GM23338 (cell line): Measurements from ENCODE around the gene IQCK. TPM values are rescaled to one million over a fixed set of nuclear protein-coding genes. Genes with fewer than 3 reads are reported as not detected.

ENCODE experiments used
- ATAC-seq: fragments of 200-7000 bp; cut with Tn5 transposase; 3 replicates; pipeline ENCODE4 v1.9.1; 2020
- DNase-seq: peaks from one replicate; pipeline ENCODE4 v3.0.0-alpha.2; 2015; ENCODE audit warnings: low spot score
- H2AFZ ChIP-seq: fragments of 200-600 bp; sonication (generic); 2 replicates; pipeline ENCODE4 v1.8.0; 2016; ENCODE audit warnings: antibody characterized with exemption, mild to moderate bottlenecking, moderate library complexity
- H3F3A ChIP-seq: fragments of 200-600 bp; sonication (generic); replicated peaks from 2 replicates; pipeline ENCODE4 v1.8.0; 2017; ENCODE audit warnings: antibody characterized with exemption, mixed run types, low read depth
- H3K27ac ChIP-seq: fragments of 200-600 bp; sonication (generic); 2 replicates; pipeline ENCODE4 v1.6.1; 2016; ENCODE audit warnings: low read depth
- H3K27me3 ChIP-seq: fragments of 200-600 bp; sonication (generic); 2 replicates; pipeline ENCODE4 v1.8.0; 2016; ENCODE audit warnings: mild to moderate bottlenecking, mixed run types, moderate library complexity; ENCODE audit not compliant: insufficient read depth
- H3K36me3 ChIP-seq: fragments of 200-600 bp; sonication (generic); 2 replicates; pipeline ENCODE4 v1.8.0; 2016; ENCODE audit warnings: mild to moderate bottlenecking; ENCODE audit not compliant: insufficient read depth
- H3K4me1 ChIP-seq: fragments of 200-600 bp; sonication (generic); 2 replicates; pipeline ENCODE4 v1.8.0; 2016; ENCODE audit warnings: mild to moderate bottlenecking, moderate library complexity; ENCODE audit not compliant: insufficient read depth
- H3K4me2 ChIP-seq: fragments of 200-600 bp; sonication (generic); 2 replicates; pipeline ENCODE4 v1.7.1; 2017; ENCODE audit warnings: mixed run types
- H3K4me3 ChIP-seq: fragments of 200-600 bp; sonication (generic); 2 replicates; pipeline ENCODE4 v1.6.1; 2016; ENCODE audit warnings: mixed run types
- H3K79me2 ChIP-seq: fragments of 200-600 bp; sonication (generic); replicated peaks from 2 replicates; pipeline ENCODE4 v1.8.0; 2017; ENCODE audit warnings: mild to moderate bottlenecking; ENCODE audit not compliant: insufficient read depth
- H3K9me2 ChIP-seq: fragments of 200-600 bp; sonication (generic); 2 replicates; pipeline ENCODE4 v1.8.0; 2017; ENCODE audit not compliant: insufficient read depth
- H4K20me1 ChIP-seq: fragments of 200-600 bp; sonication (generic); replicated peaks from 2 replicates; pipeline ENCODE4 v1.8.0; 2017; ENCODE audit warnings: mild to moderate bottlenecking; ENCODE audit not compliant: insufficient read depth
- H3K27ac Mint-ChIP-seq: 2 replicates; pipeline ENCODE4 v1.8.0; 2020; ENCODE audit warnings: inconsistent platforms, mild to moderate bottlenecking, moderate library complexity, mixed read lengths
- H3K27me3 Mint-ChIP-seq: 3 replicates; pipeline ENCODE4 v1.8.0; 2022; ENCODE audit warnings: low read depth, mild to moderate bottlenecking, moderate library complexity, mixed read lengths, inconsistent platforms; ENCODE audit not compliant: insufficient read depth, poor library complexity
- H3K36me3 Mint-ChIP-seq: 3 replicates; pipeline ENCODE4 v1.8.0; 2021; ENCODE audit warnings: low read depth, mild to moderate bottlenecking, inconsistent platforms, moderate library complexity, mixed read lengths
- H3K4me1 Mint-ChIP-seq: 3 replicates; pipeline ENCODE4 v1.8.0; 2020; ENCODE audit warnings: mild to moderate bottlenecking, inconsistent platforms, mixed read lengths
- H3K4me3 Mint-ChIP-seq: 3 replicates; pipeline ENCODE4 v1.8.0; 2021; ENCODE audit warnings: moderate library complexity, mild to moderate bottlenecking, inconsistent platforms, mixed read lengths
- H3K9me3 Mint-ChIP-seq: 3 replicates; pipeline ENCODE4 v1.8.0; 2020; ENCODE audit warnings: moderate library complexity, mild to moderate bottlenecking, inconsistent platforms, mixed read lengths
- CREB1 ChIP-seq: fragments of 250-450 bp; sonication (Bioruptor Pico); IDR thresholded peaks from 2 replicates; pipeline ENCODE4 v1.5.0; 2020; ENCODE audit warnings: low read depth, mild to moderate bottlenecking, moderate library complexity
- EZH2 ChIP-seq: fragments of 200-600 bp; sonication (generic); IDR thresholded peaks from one replicate; pipeline ENCODE4 v1.8.0; 2017; ENCODE audit warnings: antibody characterized with exemption, mild to moderate bottlenecking, low read depth; ENCODE audit not compliant: unreplicated experiment
- EZH2phosphoT487 ChIP-seq: fragments of 200-600 bp; sonication (generic); IDR thresholded peaks from one replicate; pipeline ENCODE4 v1.8.1; 2018; ENCODE audit warnings: antibody characterized with exemption; ENCODE audit not compliant: unreplicated experiment
- JUNB ChIP-seq: IDR thresholded peaks from one replicate; pipeline ENCODE4 v1.6.1; 2016; ENCODE audit warnings: antibody characterized with exemption; ENCODE audit not compliant: unreplicated experiment
- NANOG ChIP-seq: IDR thresholded peaks from 2 replicates; pipeline ENCODE4 v1.6.1; 2016; ENCODE audit warnings: antibody characterized with exemption, borderline replicate concordance
- POLR2AphosphoS5 ChIP-seq: IDR thresholded peaks from 2 replicates; pipeline ENCODE4 v1.6.1; 2016; ENCODE audit warnings: antibody characterized with exemption, low read depth
- STAT1 ChIP-seq: IDR thresholded peaks from one replicate; pipeline ENCODE4 v1.6.1; 2016; ENCODE audit warnings: antibody characterized with exemption; ENCODE audit not compliant: unreplicated experiment
- ZNF114 ChIP-seq: fragments of 250-450 bp; sonication (Bioruptor Pico); IDR thresholded peaks from 2 replicates; pipeline ENCODE4 v1.5.0; 2020; ENCODE audit warnings: mild to moderate bottlenecking, moderate library complexity
- ZNF331 ChIP-seq: fragments of 250-450 bp; sonication (Bioruptor Pico); IDR thresholded peaks from 2 replicates; pipeline ENCODE4 v1.5.0; 2020; ENCODE audit warnings: low read depth, mild to moderate bottlenecking, moderate library complexity
- polyA plus RNA-seq: library from polyadenylated mRNA; unstranded; fragments of >200 nt; fragmentation: Nextera tagmentation; extraction: Ambion mirVana; gene quantifications from 2 replicates; pipeline ENCODE4 v1.2.1, GENCODE V29; 2016
- total RNA-seq: library from RNA; depleted of rRNA; stranded (reverse); fragments of >200 nt; shearing (Covaris generic); gene quantifications from 2 replicates; pipeline ENCODE4 v1.2.3, GENCODE V29; 2014
- TF ChIP-seq, protein P1 (sequence below): IDR thresholded peaks from 2 replicates; pipeline ENCODE4 v1.6.1; 2016; ENCODE audit warnings: antibody characterized with exemption
- TF ChIP-seq, protein P2 (sequence below), 2 experiments: fragments of 200-600 bp in 1 of 2; sonication (generic) in 1 of 2; conservative IDR thresholded peaks; 2 replicates each; pipeline versions ENCODE4 v1.5.1 to v1.6.1; 2016 to 2017; ENCODE audit warnings: antibody characterized with exemption in 2 of 2, low read depth in 2 of 2, mild to moderate bottlenecking in 2 of 2, moderate library complexity in 1 of 2
- TF ChIP-seq, protein P3 (sequence below): IDR thresholded peaks from one replicate; pipeline ENCODE4 v1.6.1; 2018; ENCODE audit warnings: antibody characterized with exemption; ENCODE audit not compliant: unreplicated experiment
- TF ChIP-seq, protein P4 (sequence below): fragments of 250-450 bp; sonication (Bioruptor Pico); IDR thresholded peaks from 2 replicates; pipeline ENCODE4 v1.5.0; 2020; ENCODE audit warnings: mild to moderate bottlenecking, moderate library complexity

Gene IQCK
- total and polyA plus RNA-seq, 2 experiments from 2014 or later = 7.6 to 10.0 TPM

DNA sequence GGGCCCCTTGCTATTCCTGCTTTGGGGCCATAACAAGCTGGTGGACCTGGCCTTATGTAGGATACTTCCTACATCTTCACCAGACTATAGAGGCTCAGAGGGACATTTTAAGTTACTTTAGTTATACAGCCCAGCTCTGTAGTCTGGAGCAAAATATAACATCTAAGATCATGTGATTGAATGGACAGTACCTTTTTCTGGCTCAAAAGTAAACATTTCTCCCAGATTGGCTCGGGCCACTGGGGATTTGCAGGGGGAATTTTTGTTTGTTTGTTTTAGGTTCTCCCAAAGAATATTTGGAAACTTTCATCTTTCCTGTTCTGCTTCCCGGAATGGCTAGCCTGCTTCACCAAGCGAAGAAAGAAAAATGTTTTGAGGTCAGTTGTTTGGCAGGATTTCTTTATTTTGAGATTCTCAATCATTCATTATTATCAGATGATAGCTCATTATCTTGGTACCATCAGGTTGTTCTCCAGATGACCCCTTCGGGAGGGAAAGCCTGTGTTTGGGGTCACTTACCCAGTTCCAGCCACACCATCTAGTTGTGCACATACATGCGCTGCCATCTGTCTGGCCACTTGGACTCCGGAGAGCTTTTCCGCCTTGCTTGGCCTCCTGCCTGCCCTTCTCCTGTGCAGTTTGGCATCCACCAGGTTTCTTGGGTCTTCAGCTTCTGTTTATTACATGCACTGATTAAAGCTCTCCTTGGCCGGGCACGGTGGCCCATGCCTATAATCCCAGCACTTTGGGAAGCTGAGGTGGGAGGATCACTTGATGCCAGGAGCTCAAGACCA, 17.2 kb downstream of the IQCK start:
- H3F3A ChIP-seq = no peaks in the 10 kb centered on the region
- H3K4me2 ChIP-seq = no peak overlapping the region
- no peaks in the 10 kb centered on the region for H3K9me2 ChIP-seq
- Mint-ChIP-seq H3K4me3 (no peak overlapping the region), H3K4me1 (peaks cover 11% of the 10 kb centered on the region), H3K36me3 (peaks cover 9% of the 10 kb centered on the region; the same call in 2 of the 3 replicates), H3K27ac (no peak overlapping the region), H3K9me3 (no peaks in the 10 kb centered on the region), H3K27me3 (peaks cover 2% of the 10 kb centered on the region)
- no peaks in the 10 kb centered on the region for H4K20me1 ChIP-seq
- H2AFZ ChIP-seq = no peak overlapping the region
- no peaks in the 10 kb centered on the region for H3K79me2 ChIP-seq
- TF ChIP-seq ZNF114 (CRISPR knock-in tag) (no peak), ZNF331 (no peak), EZH2 (no peak), POLR2AphosphoS5 (no peak), NANOG (no peak), EZH2phosphoT487 (no peak), JUNB (no peak), STAT1 (no peak), CREB1 (CRISPR knock-in tag) (no peak)
- TF ChIP-seq, protein P1, sequence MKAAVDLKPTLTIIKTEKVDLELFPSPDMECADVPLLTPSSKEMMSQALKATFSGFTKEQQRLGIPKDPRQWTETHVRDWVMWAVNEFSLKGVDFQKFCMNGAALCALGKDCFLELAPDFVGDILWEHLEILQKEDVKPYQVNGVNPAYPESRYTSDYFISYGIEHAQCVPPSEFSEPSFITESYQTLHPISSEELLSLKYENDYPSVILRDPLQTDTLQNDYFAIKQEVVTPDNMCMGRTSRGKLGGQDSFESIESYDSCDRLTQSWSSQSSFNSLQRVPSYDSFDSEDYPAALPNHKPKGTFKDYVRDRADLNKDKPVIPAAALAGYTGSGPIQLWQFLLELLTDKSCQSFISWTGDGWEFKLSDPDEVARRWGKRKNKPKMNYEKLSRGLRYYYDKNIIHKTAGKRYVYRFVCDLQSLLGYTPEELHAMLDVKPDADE = no peak
- TF ChIP-seq, protein P2, sequence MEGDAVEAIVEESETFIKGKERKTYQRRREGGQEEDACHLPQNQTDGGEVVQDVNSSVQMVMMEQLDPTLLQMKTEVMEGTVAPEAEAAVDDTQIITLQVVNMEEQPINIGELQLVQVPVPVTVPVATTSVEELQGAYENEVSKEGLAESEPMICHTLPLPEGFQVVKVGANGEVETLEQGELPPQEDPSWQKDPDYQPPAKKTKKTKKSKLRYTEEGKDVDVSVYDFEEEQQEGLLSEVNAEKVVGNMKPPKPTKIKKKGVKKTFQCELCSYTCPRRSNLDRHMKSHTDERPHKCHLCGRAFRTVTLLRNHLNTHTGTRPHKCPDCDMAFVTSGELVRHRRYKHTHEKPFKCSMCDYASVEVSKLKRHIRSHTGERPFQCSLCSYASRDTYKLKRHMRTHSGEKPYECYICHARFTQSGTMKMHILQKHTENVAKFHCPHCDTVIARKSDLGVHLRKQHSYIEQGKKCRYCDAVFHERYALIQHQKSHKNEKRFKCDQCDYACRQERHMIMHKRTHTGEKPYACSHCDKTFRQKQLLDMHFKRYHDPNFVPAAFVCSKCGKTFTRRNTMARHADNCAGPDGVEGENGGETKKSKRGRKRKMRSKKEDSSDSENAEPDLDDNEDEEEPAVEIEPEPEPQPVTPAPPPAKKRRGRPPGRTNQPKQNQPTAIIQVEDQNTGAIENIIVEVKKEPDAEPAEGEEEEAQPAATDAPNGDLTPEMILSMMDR (conservative IDR thresholded peaks at IDR 0.05; ENCODE audit: low read depth in 2 of 2) = no peak
- TF ChIP-seq, protein P3, sequence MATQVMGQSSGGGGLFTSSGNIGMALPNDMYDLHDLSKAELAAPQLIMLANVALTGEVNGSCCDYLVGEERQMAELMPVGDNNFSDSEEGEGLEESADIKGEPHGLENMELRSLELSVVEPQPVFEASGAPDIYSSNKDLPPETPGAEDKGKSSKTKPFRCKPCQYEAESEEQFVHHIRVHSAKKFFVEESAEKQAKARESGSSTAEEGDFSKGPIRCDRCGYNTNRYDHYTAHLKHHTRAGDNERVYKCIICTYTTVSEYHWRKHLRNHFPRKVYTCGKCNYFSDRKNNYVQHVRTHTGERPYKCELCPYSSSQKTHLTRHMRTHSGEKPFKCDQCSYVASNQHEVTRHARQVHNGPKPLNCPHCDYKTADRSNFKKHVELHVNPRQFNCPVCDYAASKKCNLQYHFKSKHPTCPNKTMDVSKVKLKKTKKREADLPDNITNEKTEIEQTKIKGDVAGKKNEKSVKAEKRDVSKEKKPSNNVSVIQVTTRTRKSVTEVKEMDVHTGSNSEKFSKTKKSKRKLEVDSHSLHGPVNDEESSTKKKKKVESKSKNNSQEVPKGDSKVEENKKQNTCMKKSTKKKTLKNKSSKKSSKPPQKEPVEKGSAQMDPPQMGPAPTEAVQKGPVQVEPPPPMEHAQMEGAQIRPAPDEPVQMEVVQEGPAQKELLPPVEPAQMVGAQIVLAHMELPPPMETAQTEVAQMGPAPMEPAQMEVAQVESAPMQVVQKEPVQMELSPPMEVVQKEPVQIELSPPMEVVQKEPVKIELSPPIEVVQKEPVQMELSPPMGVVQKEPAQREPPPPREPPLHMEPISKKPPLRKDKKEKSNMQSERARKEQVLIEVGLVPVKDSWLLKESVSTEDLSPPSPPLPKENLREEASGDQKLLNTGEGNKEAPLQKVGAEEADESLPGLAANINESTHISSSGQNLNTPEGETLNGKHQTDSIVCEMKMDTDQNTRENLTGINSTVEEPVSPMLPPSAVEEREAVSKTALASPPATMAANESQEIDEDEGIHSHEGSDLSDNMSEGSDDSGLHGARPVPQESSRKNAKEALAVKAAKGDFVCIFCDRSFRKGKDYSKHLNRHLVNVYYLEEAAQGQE = no peak
- TF ChIP-seq, protein P4, sequence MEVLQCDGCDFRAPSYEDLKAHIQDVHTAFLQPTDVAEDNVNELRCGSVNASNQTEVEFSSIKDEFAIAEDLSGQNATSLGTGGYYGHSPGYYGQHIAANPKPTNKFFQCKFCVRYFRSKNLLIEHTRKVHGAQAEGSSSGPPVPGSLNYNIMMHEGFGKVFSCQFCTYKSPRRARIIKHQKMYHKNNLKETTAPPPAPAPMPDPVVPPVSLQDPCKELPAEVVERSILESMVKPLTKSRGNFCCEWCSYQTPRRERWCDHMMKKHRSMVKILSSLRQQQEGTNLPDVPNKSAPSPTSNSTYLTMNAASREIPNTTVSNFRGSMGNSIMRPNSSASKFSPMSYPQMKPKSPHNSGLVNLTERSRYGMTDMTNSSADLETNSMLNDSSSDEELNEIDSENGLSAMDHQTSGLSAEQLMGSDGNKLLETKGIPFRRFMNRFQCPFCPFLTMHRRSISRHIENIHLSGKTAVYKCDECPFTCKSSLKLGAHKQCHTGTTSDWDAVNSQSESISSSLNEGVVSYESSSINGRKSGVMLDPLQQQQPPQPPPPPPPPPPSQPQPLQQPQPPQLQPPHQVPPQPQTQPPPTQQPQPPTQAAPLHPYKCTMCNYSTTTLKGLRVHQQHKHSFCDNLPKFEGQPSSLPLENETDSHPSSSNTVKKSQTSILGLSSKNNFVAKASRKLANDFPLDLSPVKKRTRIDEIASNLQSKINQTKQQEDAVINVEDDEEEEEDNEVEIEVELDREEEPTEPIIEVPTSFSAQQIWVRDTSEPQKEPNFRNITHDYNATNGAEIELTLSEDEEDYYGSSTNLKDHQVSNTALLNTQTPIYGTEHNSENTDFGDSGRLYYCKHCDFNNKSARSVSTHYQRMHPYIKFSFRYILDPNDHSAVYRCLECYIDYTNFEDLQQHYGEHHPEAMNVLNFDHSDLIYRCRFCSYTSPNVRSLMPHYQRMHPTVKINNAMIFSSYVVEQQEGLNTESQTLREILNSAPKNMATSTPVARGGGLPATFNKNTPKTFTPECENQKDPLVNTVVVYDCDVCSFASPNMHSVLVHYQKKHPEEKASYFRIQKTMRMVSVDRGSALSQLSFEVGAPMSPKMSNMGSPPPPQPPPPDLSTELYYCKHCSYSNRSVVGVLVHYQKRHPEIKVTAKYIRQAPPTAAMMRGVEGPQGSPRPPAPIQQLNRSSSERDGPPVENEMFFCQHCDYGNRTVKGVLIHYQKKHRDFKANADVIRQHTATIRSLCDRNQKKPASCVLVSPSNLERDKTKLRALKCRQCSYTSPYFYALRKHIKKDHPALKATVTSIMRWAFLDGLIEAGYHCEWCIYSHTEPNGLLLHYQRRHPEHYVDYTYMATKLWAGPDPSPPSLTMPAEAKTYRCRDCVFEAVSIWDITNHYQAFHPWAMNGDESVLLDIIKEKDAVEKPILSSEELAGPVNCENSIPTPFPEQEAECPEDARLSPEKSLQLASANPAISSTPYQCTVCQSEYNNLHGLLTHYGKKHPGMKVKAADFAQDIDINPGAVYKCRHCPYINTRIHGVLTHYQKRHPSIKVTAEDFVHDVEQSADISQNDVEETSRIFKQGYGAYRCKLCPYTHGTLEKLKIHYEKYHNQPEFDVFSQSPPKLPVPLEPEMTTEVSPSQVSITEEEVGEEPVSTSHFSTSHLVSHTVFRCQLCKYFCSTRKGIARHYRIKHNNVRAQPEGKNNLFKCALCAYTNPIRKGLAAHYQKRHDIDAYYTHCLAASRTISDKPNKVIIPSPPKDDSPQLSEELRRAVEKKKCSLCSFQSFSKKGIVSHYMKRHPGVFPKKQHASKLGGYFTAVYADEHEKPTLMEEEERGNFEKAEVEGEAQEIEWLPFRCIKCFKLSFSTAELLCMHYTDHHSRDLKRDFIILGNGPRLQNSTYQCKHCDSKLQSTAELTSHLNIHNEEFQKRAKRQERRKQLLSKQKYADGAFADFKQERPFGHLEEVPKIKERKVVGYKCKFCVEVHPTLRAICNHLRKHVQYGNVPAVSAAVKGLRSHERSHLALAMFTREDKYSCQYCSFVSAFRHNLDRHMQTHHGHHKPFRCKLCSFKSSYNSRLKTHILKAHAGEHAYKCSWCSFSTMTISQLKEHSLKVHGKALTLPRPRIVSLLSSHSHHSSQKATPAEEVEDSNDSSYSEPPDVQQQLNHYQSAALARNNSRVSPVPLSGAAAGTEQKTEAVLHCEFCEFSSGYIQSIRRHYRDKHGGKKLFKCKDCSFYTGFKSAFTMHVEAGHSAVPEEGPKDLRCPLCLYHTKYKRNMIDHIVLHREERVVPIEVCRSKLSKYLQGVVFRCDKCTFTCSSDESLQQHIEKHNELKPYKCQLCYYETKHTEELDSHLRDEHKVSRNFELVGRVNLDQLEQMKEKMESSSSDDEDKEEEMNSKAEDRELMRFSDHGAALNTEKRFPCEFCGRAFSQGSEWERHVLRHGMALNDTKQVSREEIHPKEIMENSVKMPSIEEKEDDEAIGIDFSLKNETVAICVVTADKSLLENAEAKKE (CRISPR knock-in tag) = no peak
- H3K27me3 ChIP-seq = no peaks in the 10 kb centered on the region
- no peaks in the 10 kb centered on the region; the same call in 1 of the 2 replicates for H3K36me3 ChIP-seq
- H3K27ac ChIP-seq = no peak overlapping the region
- H3K4me3 ChIP-seq = no peak overlapping the region
- no peak for ATAC-seq
- no peak for DNase-seq
- no peaks in the 10 kb centered on the region for H3K4me1 ChIP-seq
